ENCODE results near the gene LPP. TPM values are rescaled to one million over a fixed set of nuclear protein-coding genes. Genes with fewer than 3 reads are reported as not detected.

The LPP gene
- total RNA-seq, 3 donors from 2014 or later (not counting 1 experiment from before 2014, with no cell fraction given) = 137 to 163 (median 149) TPM

DNA sequence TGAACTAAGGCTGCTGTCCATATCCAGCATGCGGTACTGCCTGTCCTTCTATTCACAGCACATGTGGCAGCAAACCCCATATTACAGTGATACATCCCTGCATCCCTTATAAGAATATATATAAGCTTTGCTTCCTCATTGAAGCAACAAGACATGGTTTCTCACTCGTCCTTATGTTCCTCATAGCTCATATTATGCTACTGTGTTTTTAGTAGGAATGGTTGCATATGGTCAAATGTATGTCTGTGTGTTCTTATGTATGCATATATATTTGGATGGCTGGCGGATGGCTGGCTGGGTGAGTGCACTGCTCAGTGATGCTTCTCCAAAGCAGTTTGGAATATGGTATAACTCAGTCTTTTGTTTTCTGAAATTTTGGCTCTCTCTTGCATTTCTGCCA is 254.9 kb downstream of the LPP start:
- ATAC-seq (no peak), DNase-seq (no peak)
- Histone ChIP-seq H3K4me3 (ENCODE audit: low read length) (no peak overlapping the region), H3K27ac (ENCODE audit: low read length) (no peak overlapping the region), H3K36me3 (ENCODE audit: control insufficient read depth, insufficient read depth, low read length) (peaks cover 13% of the 10 kb centered on the region), H3K9me3 (ENCODE audit: control insufficient read depth, insufficient read depth, low read length) (no peaks in the 10 kb centered on the region), H3K27me3 (ENCODE audit: control insufficient read depth, insufficient read depth, low read length) (no peaks in the 10 kb centered on the region), H3K4me1 (ENCODE audit: control insufficient read depth, insufficient read depth, low read length) (no peaks in the 10 kb centered on the region)
- H3K27ac Mint-ChIP-seq = no peak overlapping the region
- H3K4me3 Mint-ChIP-seq = no peak overlapping the region
- H3K9me3 Mint-ChIP-seq = no peaks in the 10 kb centered on the region
- WGBS (ENCODE audit: insufficient coverage) = 100% methylated on average over 2 of the region's 3 CpGs
- peaks cover 24 to 46% of the 10 kb centered on the region in 2 donors for H3K4me1 Mint-ChIP-seq
- intact Hi-C loops (cut with micrococcal nuclease) = no loop called here
- peaks cover 11% of the 10 kb centered on the region for H3K36me3 Mint-ChIP-seq
- no peak for TF ChIP-seq CTCF (IDR thresholded peaks at IDR 0.05)
- H3K27me3 Mint-ChIP-seq (ENCODE audit: low read depth in 2 of 2) = no peaks in the 10 kb centered on the region

DNA sequence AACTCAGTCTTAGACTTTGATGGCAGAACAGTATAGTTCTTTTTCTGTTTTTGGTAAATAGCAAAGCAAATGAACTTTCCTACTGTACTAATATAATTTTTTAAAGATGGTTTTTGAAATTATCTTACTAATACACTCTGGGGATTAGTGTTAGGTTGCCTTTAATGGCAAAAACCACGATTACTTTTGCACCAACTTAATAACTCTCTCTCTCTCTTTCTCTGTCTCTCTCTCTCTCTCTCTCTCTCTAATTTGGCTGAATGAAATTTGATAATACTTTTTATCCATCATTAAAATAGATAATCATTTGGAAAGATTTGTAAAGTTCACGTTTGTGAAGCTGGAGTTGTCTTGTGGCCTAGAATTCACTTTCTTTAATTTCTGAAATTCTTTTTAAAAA is 257.8 kb downstream of the LPP start:
- peaks cover 14 to 29% of the 10 kb centered on the region in 2 donors for H3K4me1 Mint-ChIP-seq
- peaks cover 8% of the 10 kb centered on the region for H3K36me3 Mint-ChIP-seq
- no peak overlapping the region for H3K4me3 Mint-ChIP-seq

DNA sequence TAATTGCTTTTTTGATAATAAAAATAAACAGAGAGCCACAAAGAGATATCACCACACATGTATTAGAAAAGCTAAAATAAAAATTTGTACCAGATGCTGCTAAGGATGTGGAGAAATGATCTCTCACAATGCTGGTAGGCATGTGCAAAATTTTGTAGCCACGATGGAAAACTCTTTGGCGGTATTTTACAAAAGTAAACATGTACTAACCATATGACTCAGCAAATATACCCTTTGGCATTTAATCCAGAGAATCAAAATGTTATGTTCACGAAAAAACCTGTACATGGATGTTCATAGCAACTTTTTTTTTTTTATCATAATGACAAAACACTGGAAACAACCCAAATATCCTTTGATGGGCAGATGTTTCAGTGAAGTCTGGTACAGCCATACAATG is 261.2 kb downstream of the LPP start:
- H3K27ac ChIP-seq (ENCODE audit: low read length) = no peak overlapping the region
- no peak for DNase-seq
- H3K4me3 Mint-ChIP-seq = no peak overlapping the region
- H3K27me3 Mint-ChIP-seq (ENCODE audit: low read depth in 2 of 2) = no peaks in the 10 kb centered on the region
- peaks cover 7% of the 10 kb centered on the region for H3K4me1 ChIP-seq (ENCODE audit: control insufficient read depth, insufficient read depth, low read length)
- WGBS (ENCODE audit: insufficient coverage) = 62% methylated on average over 3 of the region's 3 CpGs
- no peak for ATAC-seq
- H3K36me3 Mint-ChIP-seq = no peaks in the 10 kb centered on the region
- intact Hi-C loops (cut with micrococcal nuclease) = no loop called here
- H3K4me3 ChIP-seq (ENCODE audit: low read length) = no peak overlapping the region
- no peaks in the 10 kb centered on the region for H3K27me3 ChIP-seq (ENCODE audit: control insufficient read depth, insufficient read depth, low read length)
- H3K36me3 ChIP-seq (ENCODE audit: control insufficient read depth, insufficient read depth, low read length) = no peaks in the 10 kb centered on the region
- peaks cover 28 to 39% of the 10 kb centered on the region in 2 donors for H3K4me1 Mint-ChIP-seq
- no peaks in the 10 kb centered on the region for H3K9me3 Mint-ChIP-seq
- H3K9me3 ChIP-seq (ENCODE audit: control insufficient read depth, insufficient read depth, low read length) = no peaks in the 10 kb centered on the region
- no peak overlapping the region for H3K27ac Mint-ChIP-seq
- no peak for TF ChIP-seq CTCF (IDR thresholded peaks at IDR 0.05)

More for the DNA sequence above, 257.8 kb downstream of the LPP start:
- Mint-ChIP-seq H3K27ac (no peak overlapping the region), H3K27me3 (ENCODE audit: low read depth in 2 of 2) (no peaks in the 10 kb centered on the region), H3K9me3 (no peaks in the 10 kb centered on the region)
- Histone ChIP-seq H3K9me3 (ENCODE audit: control insufficient read depth, insufficient read depth, low read length) (no peaks in the 10 kb centered on the region), H3K4me3 (ENCODE audit: low read length) (no peak overlapping the region), H3K27ac (ENCODE audit: low read length) (no peak overlapping the region), H3K27me3 (ENCODE audit: control insufficient read depth, insufficient read depth, low read length) (no peaks in the 10 kb centered on the region), H3K4me1 (ENCODE audit: control insufficient read depth, insufficient read depth, low read length) (no peaks in the 10 kb centered on the region), H3K36me3 (ENCODE audit: control insufficient read depth, insufficient read depth, low read length) (peaks cover 8% of the 10 kb centered on the region)
- ATAC-seq (no peak), DNase-seq (no peak)
- intact Hi-C loops (cut with micrococcal nuclease) = no loop called here
- no CpG with 5 or more reads among the region's 2 CpGs for WGBS (ENCODE audit: insufficient coverage)
- TF ChIP-seq CTCF (IDR thresholded peaks at IDR 0.05) = no peak

DNA sequence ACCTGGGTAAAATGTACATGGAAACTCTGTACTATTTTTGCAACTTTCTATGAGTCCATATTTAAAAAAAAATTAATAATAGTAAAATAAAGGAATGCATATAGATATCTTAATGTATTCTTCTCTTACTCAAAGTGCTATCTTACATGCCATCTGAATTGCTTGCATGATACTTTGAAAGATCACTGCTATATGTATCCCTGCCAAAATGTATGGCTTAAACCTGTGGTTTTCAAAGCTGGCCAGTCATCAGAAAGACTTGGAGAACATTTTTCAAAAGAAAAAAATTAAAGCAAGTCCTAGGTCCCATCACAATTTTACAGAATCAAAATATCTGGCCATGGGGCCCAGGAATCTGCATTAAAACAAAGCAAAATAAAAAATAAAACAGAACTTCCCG is 262.1 kb downstream of the LPP start:
- Mint-ChIP-seq H3K36me3 (no peaks in the 10 kb centered on the region), H3K4me3 (no peak overlapping the region), H3K27me3 (ENCODE audit: low read depth in 2 of 2) (no peaks in the 10 kb centered on the region), H3K27ac (no peak overlapping the region), H3K9me3 (no peaks in the 10 kb centered on the region), H3K4me1 (peaks cover 25 to 35% of the 10 kb centered on the region in 2 donors)
- Histone ChIP-seq H3K4me1 (ENCODE audit: control insufficient read depth, insufficient read depth, low read length) (peaks cover 7% of the 10 kb centered on the region), H3K9me3 (ENCODE audit: control insufficient read depth, insufficient read depth, low read length) (no peaks in the 10 kb centered on the region), H3K27me3 (ENCODE audit: control insufficient read depth, insufficient read depth, low read length) (no peaks in the 10 kb centered on the region), H3K4me3 (ENCODE audit: low read length) (no peak overlapping the region), H3K27ac (ENCODE audit: low read length) (no peak overlapping the region), H3K36me3 (ENCODE audit: control insufficient read depth, insufficient read depth, low read length) (no peaks in the 10 kb centered on the region)
- 100% methylated on average over 1 of the region's 1 CpG for WGBS (ENCODE audit: insufficient coverage)
- DNase-seq (no peak), ATAC-seq (no peak)
- intact Hi-C loops (cut with micrococcal nuclease) = no loop called here
- no peak for TF ChIP-seq CTCF (IDR thresholded peaks at IDR 0.05)
